GM18868 (cell line): ENCODE measurements around the gene ALAS2.
"Not testable (repeated sequence)": the region's sequence is repeated elsewhere in the genome, so short reads cannot be mapped to it uniquely, and the experiment has no call there.

ENCODE experiments used
- ATAC-seq: cut with Tn5 transposase; IDR thresholded peaks from one replicate; pipeline ENCODE4 v1.9.1; 2021; ENCODE audit warnings: mild to moderate bottlenecking, moderate library complexity; ENCODE audit not compliant: unreplicated experiment

Gene ALAS2

GRCh38 chrX:55006827-55007621 lies 23.8 kb downstream of the ALAS2 start:
- no peak for ATAC-seq

- ATAC-seq: no peak
Observed at GRCh38 chrX:55005256-55005655, 25.5 kb downstream of the ALAS2 start.

- no peak for ATAC-seq
Observed at GRCh38 chrX:55004231-55004630, 26.5 kb downstream of the ALAS2 start.

- peak; percentile 93 for ATAC-seq
Observed at GRCh38 chrX:54999717-55000598, 30.8 kb downstream of the ALAS2 start, which contains the start of gene APEX2. TSS of gene APEX2 (plus strand) at chrX:55000363. CDS start at chrX:55000423, 60 bp downstream.

- ATAC-seq: no peak
Observed at GRCh38 chrX:54995621-54996020, 35.2 kb downstream of the ALAS2 start.

GRCh38 chrX:54994668-54995351 lies 36.0 kb downstream of the ALAS2 start:
- no peak for ATAC-seq

GRCh38 chrX:54994099-54994498 lies 36.7 kb downstream of the ALAS2 start, which contains the start of gene PFKFB1:
TSS of gene PFKFB1 (minus strand) at chrX:54994188. CDS start at chrX:54994007, 181 bp downstream.
- no peak for ATAC-seq

GRCh38 chrX:54992911-54993622 lies 37.7 kb downstream of the ALAS2 start:
- no peak for ATAC-seq

GRCh38 chrX:54991706-54992105 lies 39.1 kb downstream of the ALAS2 start:
- no peak for ATAC-seq

GRCh38 chrX:54983306-54983705 lies 47.5 kb downstream of the ALAS2 start:
- not testable (repeated sequence) for ATAC-seq

GRCh38 chrX:54980334-54980733 lies 50.4 kb downstream of the ALAS2 start:
- ATAC-seq: no peak

GRCh38 chrX:54979432-54979831 lies 51.3 kb downstream of the ALAS2 start:
- no peak for ATAC-seq

GRCh38 chrX:54978448-54978847 lies 52.3 kb downstream of the ALAS2 start:
- ATAC-seq: no peak

GRCh38 chrX:54977387-54977786 lies 53.4 kb downstream of the ALAS2 start:
- no peak for ATAC-seq

- ATAC-seq: no peak
Observed at GRCh38 chrX:54964766-54965497, 65.8 kb downstream of the ALAS2 start.

GRCh38 chrX:54961750-54962149 lies 69.0 kb downstream of the ALAS2 start:
- no peak for ATAC-seq
